GM19372 (cell line): Measurements from ENCODE around the gene C20orf173.

ENCODE experiments used
- ATAC-seq: cut with Tn5 transposase; IDR thresholded peaks from one replicate; pipeline ENCODE4 v1.9.1; 2021; ENCODE audit warnings: mild to moderate bottlenecking, low read depth, moderate library complexity; ENCODE audit not compliant: unreplicated experiment

Gene C20orf173

GRCh38 chr20:35508493-35509218, 20.8 kb downstream of the C20orf173 start:
- ATAC-seq, result no peak

- ATAC-seq, result no peak
Observed at GRCh38 chr20:35506872-35507638, 22.4 kb downstream of the C20orf173 start.

GRCh38 chr20:35506179-35506578, 23.3 kb downstream of the C20orf173 start:
- no peak for ATAC-seq

GRCh38 chr20:35504751-35505150, 24.7 kb downstream of the C20orf173 start:
- ATAC-seq, result no peak

GRCh38 chr20:35503841-35504561, 25.5 kb downstream of the C20orf173 start:
- ATAC-seq, result no peak

- no peak for ATAC-seq
Observed at GRCh38 chr20:35503281-35503680, 26.2 kb downstream of the C20orf173 start.

- ATAC-seq, result no peak
Observed at GRCh38 chr20:35502352-35502751, 27.1 kb downstream of the C20orf173 start.

DNA sequence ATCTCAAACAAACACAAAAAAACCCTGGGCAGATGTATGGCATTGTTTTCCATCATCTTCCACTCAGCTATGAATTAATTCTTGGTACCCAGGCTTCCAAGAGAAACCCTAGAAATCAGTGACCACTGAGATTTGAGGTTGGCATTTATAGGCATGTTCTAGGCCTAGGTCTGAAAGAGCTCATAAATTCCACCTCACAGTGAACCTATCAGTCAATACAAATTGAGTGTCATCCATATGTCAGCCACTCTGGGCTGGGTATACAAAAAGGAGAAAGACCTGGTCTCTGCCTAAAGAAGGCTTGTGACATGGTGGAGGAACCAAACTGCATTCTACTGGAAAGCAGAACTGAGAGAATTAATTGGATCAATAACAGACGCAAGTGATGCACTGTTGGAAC, 30.2 kb downstream of the C20orf173 start:
- no peak for ATAC-seq

- ATAC-seq, result no peak
Observed at GRCh38 chr20:35497780-35498189, 31.7 kb downstream of the C20orf173 start.

- ATAC-seq, result no peak
Observed at GRCh38 chr20:35497320-35497719, 32.1 kb downstream of the C20orf173 start.

- no peak for ATAC-seq
Observed at GRCh38 chr20:35496481-35496880, 33.0 kb downstream of the C20orf173 start.

DNA sequence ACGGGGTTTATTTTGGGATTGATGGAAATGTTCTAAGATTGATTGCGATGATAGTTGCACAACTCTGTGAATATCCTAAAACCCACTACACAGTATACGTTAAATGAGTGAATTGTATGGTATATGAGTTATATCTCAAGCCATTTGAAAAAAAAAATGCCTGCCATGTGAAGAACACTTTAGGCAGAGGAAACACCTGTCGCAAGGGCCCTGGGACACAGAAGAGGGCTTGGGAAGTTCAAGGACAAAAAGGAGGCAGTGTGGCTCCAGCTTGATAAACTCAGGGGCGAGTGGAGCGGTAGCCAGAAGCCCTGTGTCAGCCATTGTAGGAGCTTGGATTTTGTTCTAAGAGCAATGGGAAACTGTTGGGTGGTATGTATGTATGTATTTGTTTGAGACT, 37.1 kb downstream of the C20orf173 start:
- ATAC-seq, result no peak

DNA sequence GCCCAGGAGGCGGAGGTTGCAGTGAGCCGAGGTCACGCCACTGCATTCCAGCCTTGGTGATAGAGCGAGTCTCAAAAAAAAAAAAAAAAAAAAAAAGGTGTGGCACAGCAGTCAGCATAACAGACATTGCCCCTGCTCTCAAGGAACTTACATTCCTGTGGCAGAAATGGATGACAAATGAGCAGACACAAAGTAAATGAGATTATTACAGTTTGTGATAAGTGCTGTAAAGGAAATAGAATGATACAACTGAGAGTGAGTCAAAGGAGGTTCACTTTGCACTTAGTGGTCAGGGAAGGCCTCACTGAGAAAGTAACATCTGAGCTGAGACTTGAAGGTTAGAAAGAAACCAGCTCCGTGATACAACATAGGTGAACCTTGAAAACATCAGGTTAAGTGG, 37.6 kb downstream of the C20orf173 start:
- ATAC-seq, result no peak

DNA sequence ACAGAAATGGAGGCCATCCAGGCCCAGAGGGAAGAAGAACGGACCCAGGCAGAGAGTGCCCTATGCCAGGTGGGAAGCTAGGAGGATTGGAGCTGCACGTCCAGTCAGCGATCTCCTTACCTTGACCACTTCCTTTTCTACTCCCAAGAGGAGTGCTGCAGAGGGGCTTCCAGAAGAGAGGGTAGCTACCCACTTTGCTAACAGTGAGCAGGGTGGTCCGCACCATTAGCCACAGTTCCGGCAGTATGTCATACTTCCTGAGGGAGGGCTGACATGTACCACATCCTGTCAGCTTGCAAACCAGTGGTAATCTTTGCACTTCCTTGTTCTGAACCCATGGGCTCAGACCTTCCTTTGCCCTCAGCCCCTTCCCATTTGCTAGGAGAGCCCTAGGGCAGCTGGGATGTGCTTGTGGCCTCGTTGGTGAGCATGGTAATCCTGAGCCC, 38.7 kb downstream of the C20orf173 start:
- peak; percentile 93 for ATAC-seq

DNA sequence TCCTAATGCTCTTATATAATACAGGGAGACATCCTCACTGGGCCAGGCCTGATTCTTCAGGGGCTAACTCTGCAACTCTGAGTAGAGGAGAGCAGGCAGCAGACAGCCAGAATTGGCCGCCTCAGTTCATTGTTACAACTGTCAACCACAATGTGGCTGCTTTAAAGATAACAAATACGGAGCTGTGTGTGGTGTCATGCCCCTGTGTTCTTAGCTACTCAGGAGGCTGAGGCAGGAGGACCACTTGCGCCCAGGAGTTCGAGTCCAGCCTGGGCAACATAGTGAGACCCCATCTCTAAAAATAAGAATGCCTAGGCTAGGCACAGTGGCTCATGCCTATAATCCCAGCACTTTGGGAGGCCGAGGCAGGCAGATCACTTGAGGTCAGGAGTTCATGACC, 39.7 kb downstream of the C20orf173 start:
- no peak for ATAC-seq

DNA sequence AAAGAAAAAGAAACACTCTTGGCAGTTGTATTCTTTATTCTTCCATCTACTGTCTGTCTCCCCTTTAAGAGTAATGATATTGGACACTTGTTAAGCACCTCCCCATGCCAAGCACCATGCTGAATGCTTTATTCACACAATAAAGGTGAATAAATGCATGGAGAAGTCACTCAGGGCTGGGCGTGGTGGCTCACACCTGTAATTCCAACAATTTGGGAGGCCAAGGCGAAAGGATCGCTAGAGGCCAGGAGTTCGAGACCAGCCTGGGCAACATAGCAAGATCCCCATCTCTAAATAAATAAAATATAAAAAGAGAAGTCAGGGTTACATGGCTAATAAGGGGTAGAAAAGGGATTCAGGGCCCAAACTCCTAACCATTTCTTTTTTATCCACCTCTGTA, 42.0 kb downstream of the C20orf173 start:
- ATAC-seq, result no peak

DNA sequence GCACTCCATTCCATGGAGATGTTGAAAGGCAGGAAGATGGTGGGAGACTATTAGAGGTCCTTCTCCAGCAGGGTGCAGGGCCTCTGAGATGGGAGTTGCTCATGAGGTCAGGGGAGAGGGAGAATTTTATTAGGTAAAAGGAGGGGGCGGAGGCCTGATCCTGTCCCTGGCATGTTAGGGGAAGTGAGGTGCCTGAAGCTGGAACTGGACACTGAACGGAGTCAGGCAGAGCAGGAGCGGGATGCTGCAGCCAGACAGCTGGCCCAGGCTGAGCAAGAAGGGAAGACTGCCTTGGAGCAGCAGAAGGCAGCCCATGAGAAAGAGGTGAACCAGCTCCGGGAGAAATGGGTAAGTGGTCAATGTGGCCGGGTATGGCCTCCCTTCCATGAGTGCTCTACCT, 49.7 kb downstream of the C20orf173 start:
- ATAC-seq, result no peak

DNA sequence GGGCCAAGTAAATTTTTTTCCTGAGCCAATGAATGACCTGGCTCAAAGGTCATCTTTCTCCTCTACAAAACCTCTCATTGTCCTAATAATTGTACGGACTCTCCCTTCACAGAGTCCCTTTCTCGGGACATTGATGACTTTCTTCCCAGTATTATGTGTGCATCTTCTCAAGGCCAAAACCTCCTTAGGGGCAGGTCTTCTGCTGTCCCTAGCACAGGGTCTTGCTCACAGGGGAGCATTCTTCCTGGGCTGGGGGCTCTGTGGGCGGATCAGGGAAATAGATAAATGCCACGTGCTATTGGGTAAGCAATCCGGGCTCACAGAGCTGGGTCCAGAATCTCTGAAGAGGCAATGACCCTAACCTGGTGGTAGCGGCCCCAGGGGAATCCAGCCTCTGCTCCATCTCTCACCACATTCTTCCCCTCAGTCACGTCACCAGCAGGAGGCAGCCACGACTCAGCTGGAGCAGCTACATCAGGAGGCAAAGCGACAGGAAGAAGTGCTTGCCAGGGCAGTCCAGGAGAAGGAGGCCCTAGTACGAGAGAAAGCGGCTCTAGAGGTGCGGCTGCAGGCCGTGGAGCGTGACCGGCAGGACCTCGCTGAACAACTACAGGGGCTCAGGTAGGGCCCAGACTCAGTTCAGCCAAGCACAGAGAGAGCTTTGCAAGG, 50.5 kb downstream of the C20orf173 start:
- ATAC-seq, result no peak
